ENCODE data around the gene GLYR1. TPM values are rescaled to one million over a fixed set of nuclear protein-coding genes. Genes with fewer than 3 reads are reported as not detected.

Gene GLYR1
- total RNA-seq, 1 donor from 2014 or later: 42.7 TPM

- TF ChIP-seq CTCF (IDR thresholded peaks at IDR 0.05; ENCODE audit: insufficient read depth, low read length, poor library complexity, severe bottlenecking): no peak
- H3K4me3 ChIP-seq (ENCODE audit: low read depth, low read length): no peak overlapping the region
- H3K36me3 ChIP-seq (ENCODE audit: control insufficient read depth, insufficient read depth, low read length): peaks cover 1% of the 10 kb centered on the region
- DNase-seq (ENCODE audit: low read depth): no peak
- H3K27me3 ChIP-seq (ENCODE audit: control insufficient read depth, insufficient read depth, low read length): no peaks in the 10 kb centered on the region
These were observed 46.6 kb downstream of the GLYR1 start for GRCh38 chr16:4800290-4801041.

- Histone ChIP-seq H3K4me3 (ENCODE audit: low read depth, low read length) (no peak overlapping the region), H3K27me3 (ENCODE audit: control insufficient read depth, insufficient read depth, low read length) (no peaks in the 10 kb centered on the region)
- no peak for TF ChIP-seq CTCF (IDR thresholded peaks at IDR 0.05; ENCODE audit: insufficient read depth, low read length, poor library complexity, severe bottlenecking)
These were observed 47.8 kb downstream of the GLYR1 start for GRCh38 chr16:4799171-4799855.

GRCh38 chr16:4798456-4798855 lies 48.6 kb downstream of the GLYR1 start:
- no peak overlapping the region for H3K4me3 ChIP-seq (ENCODE audit: low read depth, low read length)
- no peaks in the 10 kb centered on the region for H3K27me3 ChIP-seq (ENCODE audit: control insufficient read depth, insufficient read depth, low read length)
- DNase-seq (ENCODE audit: low read depth): no peak
- peaks cover 1% of the 10 kb centered on the region for H3K36me3 ChIP-seq (ENCODE audit: control insufficient read depth, insufficient read depth, low read length)
- no peak for TF ChIP-seq CTCF (IDR thresholded peaks at IDR 0.05; ENCODE audit: insufficient read depth, low read length, poor library complexity, severe bottlenecking)

More at GRCh38 chr16:4799171-4799855, 47.8 kb downstream of the GLYR1 start:
- peaks cover 1% of the 10 kb centered on the region for H3K36me3 ChIP-seq (ENCODE audit: control insufficient read depth, insufficient read depth, low read length)
- DNase-seq (ENCODE audit: low read depth): no peak

GRCh38 chr16:4797805-4798252 lies 49.3 kb downstream of the GLYR1 start:
- TF ChIP-seq CTCF (IDR thresholded peaks at IDR 0.05; ENCODE audit: insufficient read depth, low read length, poor library complexity, severe bottlenecking): no peak
- peaks cover 1% of the 10 kb centered on the region for H3K36me3 ChIP-seq (ENCODE audit: control insufficient read depth, insufficient read depth, low read length)
- no peak for DNase-seq (ENCODE audit: low read depth)
- H3K4me3 ChIP-seq (ENCODE audit: low read depth, low read length): no peak overlapping the region
- H3K27me3 ChIP-seq (ENCODE audit: control insufficient read depth, insufficient read depth, low read length): no peaks in the 10 kb centered on the region

GRCh38 chr16:4796982-4797804 lies 49.9 kb downstream of the GLYR1 start:
- DNase-seq (ENCODE audit: low read depth): no peak
- TF ChIP-seq CTCF (IDR thresholded peaks at IDR 0.05; ENCODE audit: insufficient read depth, low read length, poor library complexity, severe bottlenecking): no peak
- Histone ChIP-seq H3K4me3 (ENCODE audit: low read depth, low read length) (no peak overlapping the region), H3K36me3 (ENCODE audit: control insufficient read depth, insufficient read depth, low read length) (peaks cover 1% of the 10 kb centered on the region), H3K27me3 (ENCODE audit: control insufficient read depth, insufficient read depth, low read length) (no peaks in the 10 kb centered on the region)
